NCI-H345 (cell line): ENCODE results near the gene EZR.

Experiments
- DNase-seq: peaks from one replicate; lab custom pipeline; 2025; lab: John Stamatoyannopoulos, UW

EZR gene

DNA sequence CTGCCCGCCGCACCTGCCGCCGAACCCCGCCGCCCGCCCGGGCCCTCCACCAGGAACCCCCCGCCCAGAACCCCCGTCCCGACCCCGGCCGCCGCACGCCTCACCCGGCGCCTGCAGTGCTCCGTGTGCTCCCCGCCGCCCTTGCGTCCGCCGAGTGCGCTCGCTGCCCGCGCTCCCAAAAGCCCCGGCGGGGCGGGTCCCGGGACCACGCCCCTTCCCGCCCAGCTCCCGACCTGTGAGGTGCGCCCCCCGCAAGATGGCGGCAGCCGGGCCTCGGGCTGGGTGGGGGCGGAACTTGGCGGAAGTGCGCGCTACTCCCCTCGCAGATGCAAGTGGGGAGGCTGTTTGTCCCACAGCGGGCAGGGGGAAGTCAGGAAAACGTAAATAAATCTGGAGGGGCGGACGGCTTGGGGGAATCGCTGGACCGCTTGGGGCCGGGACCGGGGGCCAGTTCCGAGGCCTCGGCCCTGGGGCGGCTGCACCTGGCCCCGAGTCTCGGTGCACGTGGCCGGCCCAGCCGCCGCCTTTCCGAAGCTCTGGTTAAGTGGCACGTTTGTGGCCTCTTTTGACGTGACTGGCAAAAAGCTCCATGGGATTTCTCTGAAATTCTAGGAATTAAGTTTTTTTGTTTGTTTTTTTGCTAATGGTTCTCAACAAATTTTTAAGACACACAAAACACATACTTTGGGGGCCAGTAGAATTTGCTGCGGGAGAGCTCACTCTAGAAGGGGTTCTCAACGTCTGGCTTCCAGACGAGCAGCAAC is at the start of gene EZR:
Gene EZR, minus strand, starts transcription at position 156 of the 764 bp plus-strand sequence. CDS start 1,275 bp downstream, outside the sequence.
- peak; percentile 91 for DNase-seq

DNA sequence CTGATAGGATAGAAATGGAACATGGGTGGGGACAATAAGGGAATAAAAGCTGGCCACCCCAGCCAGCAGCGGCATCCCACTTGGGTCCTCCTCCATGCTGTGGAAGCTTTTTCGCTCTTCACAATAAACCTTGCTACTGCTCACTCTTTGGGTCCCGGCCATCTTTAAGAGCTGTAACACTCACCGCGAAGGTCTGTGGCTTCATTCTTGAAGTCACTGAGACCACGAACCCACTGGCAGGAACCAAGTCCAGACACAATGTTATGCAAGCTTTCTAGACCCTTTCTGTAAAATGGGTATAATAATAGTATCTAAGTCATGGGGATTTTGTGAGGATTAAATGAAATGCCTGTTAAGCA is 48.9 kb upstream of the EZR start:
- DNase-seq = no peak

GRCh38 chr6:158867381-158868121 is 48.4 kb upstream of the EZR start:
- DNase-seq = no peak

DNA sequence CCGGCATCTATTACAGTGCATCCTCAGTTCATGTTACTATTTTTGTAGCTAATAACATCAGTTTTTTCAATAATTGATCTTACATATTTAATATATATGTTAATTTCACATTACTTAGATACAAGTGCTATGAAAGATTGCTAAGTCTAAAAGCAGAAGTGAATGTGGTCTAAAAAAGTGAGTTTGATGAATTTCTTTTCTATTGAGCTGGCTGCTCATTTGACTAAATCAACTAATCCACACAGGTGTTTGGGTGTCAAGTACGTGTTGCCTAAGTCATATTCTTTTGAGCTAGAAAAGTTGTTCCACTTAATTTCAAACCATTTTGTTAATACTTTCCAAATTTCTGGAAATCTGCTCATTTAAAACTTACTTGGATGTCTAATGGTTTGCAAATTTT is 46.6 kb upstream of the EZR start:
- no peak for DNase-seq

DNA sequence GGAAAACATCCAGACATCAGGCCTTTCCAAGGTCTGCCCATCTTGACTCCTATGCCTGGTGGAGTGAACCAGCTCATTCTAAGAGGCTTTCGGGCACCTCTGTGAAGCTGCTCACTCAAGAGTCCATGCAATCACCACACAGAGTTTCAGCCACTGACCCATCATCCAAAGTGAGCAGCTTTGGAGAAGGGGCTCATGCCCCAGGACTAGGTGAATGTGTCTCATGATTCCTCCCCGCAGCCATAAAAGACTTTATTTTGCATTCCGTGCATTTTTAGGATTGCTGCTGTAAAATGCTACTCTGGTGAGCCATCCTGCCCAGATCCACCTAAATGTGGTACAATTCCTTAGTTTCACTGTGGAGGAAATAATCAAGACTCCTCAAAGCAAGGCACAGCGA is 44.5 kb upstream of the EZR start:
- no peak for DNase-seq

GRCh38 chr6:158861686-158862381 is 42.7 kb upstream of the EZR start:
- DNase-seq = peak; percentile 45

GRCh38 chr6:158860279-158860865 is 41.2 kb upstream of the EZR start:
- no peak for DNase-seq

- no peak for DNase-seq
Measured at GRCh38 chr6:158856261-158856660, 37.1 kb upstream of the EZR start.

DNA sequence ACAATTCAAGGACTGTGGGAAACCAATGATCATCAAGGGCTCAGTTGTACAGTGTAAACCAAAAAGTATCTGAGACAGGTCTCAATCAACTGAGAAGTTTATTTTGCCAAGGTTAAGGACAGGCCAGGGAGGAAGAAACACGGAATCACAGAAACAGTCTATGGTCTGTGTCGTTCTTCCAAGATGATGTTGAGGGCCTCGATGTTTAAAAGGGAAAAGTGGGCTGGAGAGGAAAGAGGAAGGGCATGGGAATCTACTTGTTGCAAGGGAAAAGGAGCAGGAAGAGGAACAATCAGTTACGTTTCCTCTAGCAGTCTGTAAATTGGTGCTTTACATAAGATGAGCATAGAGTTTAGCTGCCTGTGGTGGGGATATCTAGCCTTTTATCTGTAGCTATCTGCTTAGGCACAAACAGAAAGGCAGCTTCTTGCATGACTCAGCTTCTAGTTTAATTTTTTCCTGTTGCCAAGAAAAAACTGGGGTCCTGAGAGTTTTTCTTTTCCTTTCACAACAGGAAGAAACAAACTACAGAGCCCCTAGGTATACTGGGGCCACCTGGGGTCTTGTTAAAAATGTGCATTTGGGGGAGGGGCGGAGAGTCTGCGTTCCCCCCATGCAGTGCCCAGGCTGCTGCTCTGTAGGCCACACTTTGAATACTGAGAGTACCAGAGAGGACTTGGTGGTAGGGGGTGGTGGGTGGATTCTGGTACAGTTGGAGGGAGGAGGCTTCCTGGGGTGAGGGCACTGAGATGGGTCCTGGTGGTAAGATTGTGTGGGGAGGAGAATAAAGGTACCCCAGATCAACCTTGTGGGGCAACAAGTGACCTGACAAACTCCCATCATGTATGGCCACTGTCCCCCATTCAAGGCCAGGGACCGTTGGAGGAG is 35.3 kb upstream of the EZR start:
- DNase-seq = no peak

DNA sequence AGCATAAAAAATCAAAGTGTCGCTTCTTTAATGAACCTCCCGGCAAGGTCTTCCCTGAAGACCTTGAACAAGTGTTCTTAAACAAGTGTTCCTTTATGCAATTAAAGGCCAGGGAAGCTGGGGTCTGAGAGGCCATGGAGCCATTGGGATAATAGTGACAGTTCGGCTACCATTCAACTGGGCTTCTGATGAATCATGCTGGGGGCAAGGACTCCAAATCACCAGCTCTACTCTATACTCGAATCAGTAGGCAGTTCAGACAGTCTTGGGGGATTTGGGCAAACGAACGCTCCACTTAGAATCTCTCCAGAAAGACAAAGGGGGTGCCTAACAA is 34.7 kb upstream of the EZR start:
- DNase-seq = no peak

- DNase-seq = peak; percentile 12
Measured at GRCh38 chr6:158853072-158853879, 34.1 kb upstream of the EZR start.

DNA sequence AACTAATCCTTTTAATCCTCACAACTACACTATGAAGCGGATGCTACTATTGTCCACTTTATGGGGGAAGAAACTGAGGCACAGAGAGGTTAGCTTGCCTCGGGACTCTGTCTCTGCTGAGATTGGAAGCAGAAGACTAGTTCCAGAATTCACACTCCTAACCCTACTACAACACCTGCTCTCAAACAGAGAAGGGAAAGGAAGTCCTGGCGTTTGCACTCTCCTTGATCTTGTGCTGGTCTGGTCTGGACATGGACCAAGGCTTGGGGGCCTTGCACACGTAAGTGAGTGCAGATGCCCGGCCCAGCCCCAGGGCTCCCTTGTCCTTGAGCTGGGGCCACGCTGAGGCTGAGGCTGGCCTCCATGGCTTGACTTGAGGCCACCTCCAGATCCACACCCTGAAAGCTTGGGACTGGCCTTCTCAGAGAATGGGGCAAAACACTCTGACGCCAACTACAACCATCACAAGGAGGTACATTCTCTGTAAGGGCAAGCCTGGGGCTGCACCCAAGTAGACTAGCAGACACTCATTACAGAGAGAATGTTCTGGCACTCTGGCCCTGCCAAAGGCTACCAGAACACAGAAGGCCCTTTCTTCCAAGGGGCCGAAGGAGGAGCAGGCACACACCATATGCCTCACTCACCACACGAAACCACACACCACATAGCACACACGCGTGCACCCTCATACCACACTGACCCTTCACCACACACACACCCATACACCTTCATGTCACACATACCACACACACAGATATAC is 33.3 kb upstream of the EZR start:
- DNase-seq = no peak

- DNase-seq = no peak
Measured at GRCh38 chr6:158850807-158851115, 31.6 kb upstream of the EZR start.

DNA sequence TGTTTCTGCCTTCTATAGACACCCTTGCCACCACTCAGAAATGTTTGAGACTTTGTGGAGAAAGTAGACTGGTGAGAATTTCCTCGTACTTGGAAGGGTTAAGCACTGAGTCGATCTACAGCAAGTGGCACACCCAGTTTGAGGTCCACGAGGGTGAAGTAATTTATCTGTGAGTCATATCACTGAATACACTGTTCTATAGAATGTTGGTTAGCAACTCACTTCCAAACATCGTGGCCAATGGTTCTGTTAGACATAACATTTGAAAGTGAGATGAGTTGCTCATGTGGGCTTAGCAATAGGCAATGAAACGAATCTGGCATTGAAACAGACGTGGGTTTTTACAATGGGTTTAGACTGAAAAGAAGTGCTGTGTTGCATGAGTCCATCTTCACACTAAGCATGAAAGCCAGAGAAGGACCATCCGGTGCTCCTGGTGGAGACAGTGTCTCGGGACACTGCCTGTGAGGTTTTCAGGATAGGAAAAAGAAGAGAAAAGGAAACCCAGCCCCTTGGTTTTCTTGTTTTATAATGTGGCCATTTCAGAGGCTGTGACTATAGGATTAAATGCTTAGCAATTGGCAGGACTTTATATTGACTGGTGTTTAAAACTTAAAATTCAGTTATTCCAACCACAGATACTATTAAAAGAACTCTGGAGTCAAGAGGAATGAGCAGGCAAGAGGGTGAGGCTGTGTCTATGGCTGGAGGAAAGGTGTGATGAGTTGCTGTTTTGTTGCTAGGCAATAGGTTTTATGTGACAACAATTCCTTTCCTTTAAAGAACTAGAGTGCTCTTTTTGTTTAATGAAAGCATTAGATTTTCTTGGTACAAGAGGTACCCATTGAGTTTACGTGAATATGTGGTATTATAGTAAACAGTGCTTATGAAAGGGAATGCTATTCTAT is 31.0 kb upstream of the EZR start:
- peak; percentile 39 for DNase-seq

- no peak for DNase-seq
Measured at GRCh38 chr6:158848490-158848895, 29.3 kb upstream of the EZR start.

- DNase-seq = no peak
Measured at GRCh38 chr6:158847786-158848185, 28.6 kb upstream of the EZR start.

DNA sequence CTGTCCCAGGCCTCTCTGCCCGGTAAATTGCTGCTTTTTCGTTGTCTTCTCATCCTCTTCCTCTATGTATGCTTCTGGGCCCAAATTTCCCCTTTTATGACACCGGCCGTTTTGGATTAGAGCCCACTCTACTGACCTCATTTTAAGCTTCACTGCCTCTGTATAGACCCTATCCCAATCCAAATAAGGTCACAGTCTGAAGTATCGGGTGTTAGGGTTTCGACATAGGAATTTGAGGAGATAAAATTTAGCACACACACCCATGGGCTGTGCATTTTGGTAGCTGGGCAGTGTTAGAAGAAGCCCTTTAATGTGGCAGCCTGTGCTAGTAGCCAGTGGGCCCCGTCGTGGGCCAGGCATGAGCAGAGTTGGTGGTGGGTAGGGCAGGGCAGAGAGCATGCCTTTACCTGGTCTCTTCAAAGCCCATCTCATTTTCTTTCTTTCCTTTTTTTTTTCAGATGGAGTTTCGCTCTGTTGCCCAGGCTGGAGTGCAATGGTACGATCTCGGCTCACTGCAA is 27.9 kb upstream of the EZR start:
- no peak for DNase-seq

DNA sequence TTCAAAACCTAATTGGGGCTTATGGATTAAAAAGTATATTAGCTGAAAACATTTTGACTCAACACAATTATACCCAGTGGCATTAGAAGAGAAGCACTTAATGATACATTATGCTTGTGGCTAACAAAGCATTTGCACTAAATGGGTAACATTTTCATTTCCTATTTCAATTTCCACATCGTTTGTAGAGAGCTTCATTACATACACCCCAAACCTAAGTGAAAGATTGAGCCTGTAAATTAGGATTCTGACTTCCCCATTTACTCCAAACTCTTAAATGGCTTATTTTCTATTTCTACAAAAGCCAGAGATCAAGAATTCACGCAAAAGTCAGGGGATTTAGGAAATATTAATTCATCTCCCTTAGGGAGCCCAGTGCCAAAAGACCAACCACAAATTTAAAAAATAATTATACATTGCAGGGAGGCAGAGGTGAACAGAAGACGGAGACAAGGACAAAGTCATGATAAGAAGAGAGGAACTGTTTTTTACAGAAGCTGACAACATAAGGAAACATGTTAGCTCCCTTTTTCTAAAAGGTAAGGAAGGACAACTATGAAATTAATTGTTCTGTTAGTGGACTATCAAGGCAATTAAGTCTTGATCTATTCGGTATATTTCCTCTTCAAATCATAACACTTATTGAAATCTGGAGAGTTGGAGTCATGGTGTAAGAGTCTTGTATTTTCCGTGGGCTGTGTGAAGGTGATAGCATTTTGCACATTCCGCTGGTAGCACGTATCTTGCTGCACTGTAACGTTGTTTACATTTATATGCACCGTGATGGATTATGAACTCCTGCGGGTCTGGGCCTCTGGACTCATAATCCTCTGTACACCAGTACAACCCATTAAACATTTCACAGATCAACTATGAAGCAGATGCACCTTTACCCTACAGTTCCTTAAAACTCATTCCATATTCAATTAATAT is 24.8 kb upstream of the EZR start:
- DNase-seq = no peak
